Astrocyte (in vitro differentiated cells and primary cell): ENCODE data around the gene CCDC38. TPM values are rescaled to one million over a fixed set of nuclear protein-coding genes. Genes with fewer than 3 reads are reported as not detected.

Experiments
- DNase-seq: peaks from one replicate; pipeline ENCODE4 v3.0.0-alpha.2; 2010; ENCODE audit warnings: low read depth
- FAIRE-seq: peaks from 2 replicates; lab custom pipeline; 2011; peaks lifted over from hg19 to GRCh38; lab: Jason Lieb, UNC
- H2AFZ ChIP-seq: 2 replicates; pipeline ENCODE4 v1.6.0; 2012; ENCODE audit warnings: low read depth, low read length, inconsistent platforms
- H3K27ac ChIP-seq: 2 replicates; pipeline ENCODE4 v1.5.1; 2011; ENCODE audit warnings: low read depth, low read length, inconsistent platforms
- H3K27me3 ChIP-seq: 2 replicates; pipeline ENCODE4 v1.6.0; 2011; ENCODE audit warnings: low read length, inconsistent platforms; ENCODE audit not compliant: insufficient read depth
- H3K36me3 ChIP-seq: 2 replicates; pipeline ENCODE4 v1.5.1; 2011; ENCODE audit warnings: low read length, inconsistent platforms; ENCODE audit not compliant: insufficient read depth
- H3K4me1 ChIP-seq: 2 replicates; pipeline ENCODE4 v1.5.1; 2011; ENCODE audit warnings: low read length, inconsistent platforms; ENCODE audit not compliant: insufficient read depth
- H3K4me2 ChIP-seq: 2 replicates; pipeline ENCODE4 v1.6.0; 2012; ENCODE audit warnings: low read length, inconsistent platforms
- H3K4me3 ChIP-seq: 2 replicates; pipeline ENCODE4 v1.5.1; 2011; ENCODE audit warnings: low read depth, mild to moderate bottlenecking, low read length, inconsistent platforms; ENCODE audit not compliant: insufficient read depth
- H3K79me2 ChIP-seq: 2 replicates; pipeline ENCODE4 v1.6.0; 2012; ENCODE audit warnings: mild to moderate bottlenecking, low read length, inconsistent platforms; ENCODE audit not compliant: insufficient read depth
- H3K9ac ChIP-seq: 2 replicates; pipeline ENCODE4 v1.6.0; 2012; ENCODE audit warnings: mild to moderate bottlenecking, low read length, inconsistent platforms
- H3K9me3 ChIP-seq: 2 replicates; pipeline ENCODE4 v1.5.1; 2012; ENCODE audit warnings: low read depth, mild to moderate bottlenecking, low read length, inconsistent platforms; ENCODE audit not compliant: insufficient read depth
- H4K20me1 ChIP-seq: 2 replicates; pipeline ENCODE4 v1.6.0; 2012; ENCODE audit warnings: low read length, inconsistent platforms; ENCODE audit not compliant: insufficient read depth
- H3K27ac Mint-ChIP-seq: one replicate; pipeline ENCODE4 v1.8.0; 2021; ENCODE audit warnings: mild to moderate bottlenecking, mixed read lengths; ENCODE audit not compliant: unreplicated experiment
- H3K27me3 Mint-ChIP-seq: one replicate; pipeline ENCODE4 v1.8.0; 2021; ENCODE audit warnings: low read depth, mixed read lengths; ENCODE audit not compliant: unreplicated experiment
- H3K36me3 Mint-ChIP-seq: one replicate; pipeline ENCODE4 v1.8.0; 2021; ENCODE audit warnings: low read depth, mixed read lengths; ENCODE audit not compliant: unreplicated experiment
- H3K4me1 Mint-ChIP-seq: one replicate; pipeline ENCODE4 v1.8.0; 2021; ENCODE audit warnings: low read depth, mixed read lengths; ENCODE audit not compliant: unreplicated experiment
- H3K4me3 Mint-ChIP-seq: one replicate; pipeline ENCODE4 v1.8.0; 2021; ENCODE audit warnings: mild to moderate bottlenecking, moderate library complexity, mixed read lengths; ENCODE audit not compliant: unreplicated experiment
- H3K9me3 Mint-ChIP-seq: one replicate; pipeline ENCODE4 v1.8.0; 2021; ENCODE audit warnings: mild to moderate bottlenecking, mixed read lengths; ENCODE audit not compliant: unreplicated experiment
- EZH2 ChIP-seq: IDR thresholded peaks from 2 replicates; pipeline ENCODE4 v1.6.1; 2012; ENCODE audit warnings: mild to moderate bottlenecking, low read length, inconsistent platforms; ENCODE audit not compliant: insufficient read depth
- total RNA-seq: library from RNA; stranded (reverse); gene quantifications from 2 replicates; pipeline ENCODE4 v1.2.1, GENCODE V29; 2021
- TF ChIP-seq, protein P1 (sequence below): IDR thresholded peaks from 2 replicates; pipeline ENCODE4 v1.5.1; 2011; ENCODE audit warnings: low read depth, mild to moderate bottlenecking, inconsistent platforms, low read length, moderate library complexity; ENCODE audit not compliant: insufficient read depth

The CCDC38 gene
- total RNA-seq, 1 donor from 2014 or later, result 0.07 TPM

DNA sequence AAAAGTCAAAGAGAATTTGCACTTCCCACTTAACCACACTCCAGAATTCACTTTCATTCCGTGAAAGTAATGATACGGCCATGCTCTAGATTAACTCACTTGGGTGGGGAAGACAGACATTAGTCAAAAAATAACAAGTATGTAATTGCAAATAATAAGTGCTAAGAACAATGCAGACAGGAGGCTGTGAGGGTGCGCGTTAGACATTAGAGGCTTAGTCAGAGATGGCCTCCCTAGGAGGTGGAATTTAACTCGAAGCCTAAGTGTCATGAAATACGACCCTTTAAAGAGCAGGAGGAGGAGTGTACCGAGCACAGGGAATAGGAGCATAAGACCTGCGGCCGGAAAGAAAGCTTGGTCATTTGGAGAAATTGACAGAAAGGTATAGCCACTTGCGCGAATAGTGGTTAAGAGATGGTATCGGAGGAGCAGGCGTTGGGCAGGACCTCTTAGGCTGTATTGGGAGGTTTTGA lies 83.0 kb downstream of the CCDC38 start:
- TF ChIP-seq, protein P1, sequence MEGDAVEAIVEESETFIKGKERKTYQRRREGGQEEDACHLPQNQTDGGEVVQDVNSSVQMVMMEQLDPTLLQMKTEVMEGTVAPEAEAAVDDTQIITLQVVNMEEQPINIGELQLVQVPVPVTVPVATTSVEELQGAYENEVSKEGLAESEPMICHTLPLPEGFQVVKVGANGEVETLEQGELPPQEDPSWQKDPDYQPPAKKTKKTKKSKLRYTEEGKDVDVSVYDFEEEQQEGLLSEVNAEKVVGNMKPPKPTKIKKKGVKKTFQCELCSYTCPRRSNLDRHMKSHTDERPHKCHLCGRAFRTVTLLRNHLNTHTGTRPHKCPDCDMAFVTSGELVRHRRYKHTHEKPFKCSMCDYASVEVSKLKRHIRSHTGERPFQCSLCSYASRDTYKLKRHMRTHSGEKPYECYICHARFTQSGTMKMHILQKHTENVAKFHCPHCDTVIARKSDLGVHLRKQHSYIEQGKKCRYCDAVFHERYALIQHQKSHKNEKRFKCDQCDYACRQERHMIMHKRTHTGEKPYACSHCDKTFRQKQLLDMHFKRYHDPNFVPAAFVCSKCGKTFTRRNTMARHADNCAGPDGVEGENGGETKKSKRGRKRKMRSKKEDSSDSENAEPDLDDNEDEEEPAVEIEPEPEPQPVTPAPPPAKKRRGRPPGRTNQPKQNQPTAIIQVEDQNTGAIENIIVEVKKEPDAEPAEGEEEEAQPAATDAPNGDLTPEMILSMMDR, result no peak
- no peak for TF ChIP-seq EZH2
- no peak overlapping the region for H3K4me3 Mint-ChIP-seq
- H3K27ac Mint-ChIP-seq, result no peak overlapping the region
- Histone ChIP-seq H3K4me1 (peaks cover 11% of the 10 kb centered on the region), H3K79me2 (peaks cover 56% of the 10 kb centered on the region), H3K27ac (peak overlapping the region; percentile 84), H4K20me1 (peaks cover 23% of the 10 kb centered on the region), H3K9me3 (no peaks in the 10 kb centered on the region), H2AFZ (peak overlapping the region; percentile 88), H3K4me3 (peak overlapping the region; percentile 81), H3K27me3 (no peaks in the 10 kb centered on the region), H3K36me3 (peaks cover 22% of the 10 kb centered on the region), H3K4me2 (peak overlapping the region; percentile 92), H3K9ac (peak overlapping the region; percentile 87)
- DNase-seq, result peak; percentile 38
- H3K4me1 Mint-ChIP-seq, result peaks cover 7% of the 10 kb centered on the region
- no peaks in the 10 kb centered on the region for H3K9me3 Mint-ChIP-seq
- no peaks in the 10 kb centered on the region for H3K27me3 Mint-ChIP-seq
- FAIRE-seq, result no peak
- H3K36me3 Mint-ChIP-seq, result peaks cover 6% of the 10 kb centered on the region

DNA sequence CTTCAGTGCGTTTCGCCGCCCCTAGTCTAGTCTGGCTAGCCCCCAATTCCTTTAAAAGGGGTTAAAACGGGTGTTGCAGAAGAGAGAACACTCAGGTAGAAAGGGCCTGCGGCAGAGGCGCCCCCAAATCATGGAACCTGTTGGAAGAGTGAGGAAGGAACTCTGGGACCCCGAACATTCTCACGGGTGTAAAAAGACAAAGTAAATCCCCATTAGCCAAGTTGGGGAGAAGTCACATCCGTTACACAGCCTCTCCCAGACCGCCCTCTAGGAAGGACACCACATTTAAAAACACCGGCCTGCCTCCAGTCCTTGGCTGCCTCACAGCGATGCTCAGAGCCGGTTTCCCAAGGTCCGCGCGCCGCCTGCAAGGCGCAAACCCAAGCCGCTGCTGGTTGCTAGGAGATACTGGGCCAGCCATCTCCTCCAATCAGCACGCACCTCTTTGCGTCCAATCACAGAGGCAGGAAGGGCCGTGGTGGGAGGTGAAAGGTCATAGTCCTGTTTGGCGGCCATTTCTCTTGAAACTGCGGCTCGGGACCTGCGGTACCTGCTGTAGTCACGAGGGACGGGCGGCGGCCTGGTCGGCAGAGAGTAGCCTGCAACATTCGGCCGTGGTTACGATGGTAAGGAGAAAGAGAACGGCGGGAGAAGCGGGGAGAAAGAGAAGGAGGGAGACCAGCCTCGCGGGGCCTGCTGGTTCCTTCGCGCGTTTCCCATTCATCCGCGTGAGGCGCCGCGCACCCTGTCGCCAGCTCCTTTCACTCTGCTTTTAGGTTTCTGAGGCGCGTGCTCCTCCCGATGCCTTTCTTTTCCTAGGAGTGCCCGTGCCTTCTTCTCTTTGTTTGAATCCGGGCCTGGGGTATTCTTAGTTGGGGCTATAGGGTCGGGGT lies 83.7 kb downstream of the CCDC38 start, which contains the start of gene SNRPF:
SNRPF (plus strand) TSS at position 502 of the 893 bp plus-strand sequence; CDS start at position 624, 122 bp downstream.
- peak within 1 kb of the TSS; percentile 81 for H3K4me3 ChIP-seq
- Mint-ChIP-seq H3K4me3 (no peak within 1 kb of the TSS), H3K27ac (no peak within 1 kb of the TSS), H3K36me3 (peaks cover 6% of the 10 kb centered on the region), H3K4me1 (peaks cover 7% of the 10 kb centered on the region), H3K9me3 (no peaks in the 10 kb centered on the region), H3K27me3 (no peaks in the 10 kb centered on the region)
- H3K36me3 ChIP-seq, result peaks cover 22% of the 10 kb centered on the region
- no peaks in the 10 kb centered on the region for H3K27me3 ChIP-seq
- TF ChIP-seq, protein P1, result no peak
- no peak for TF ChIP-seq EZH2
- H4K20me1 ChIP-seq, result peaks cover 22% of the 10 kb centered on the region
- H3K9me3 ChIP-seq, result no peaks in the 10 kb centered on the region
- FAIRE-seq (no peak), DNase-seq (peak; percentile 92)
- H3K9ac ChIP-seq, result peak within 1 kb of the TSS; percentile 87
- H3K27ac ChIP-seq, result peak within 1 kb of the TSS; percentile 84
- H2AFZ ChIP-seq, result peak within 1 kb of the TSS; percentile 88
- peak within 1 kb of the TSS; percentile 92 for H3K4me2 ChIP-seq
- H3K4me1 ChIP-seq, result peaks cover 11% of the 10 kb centered on the region
- H3K79me2 ChIP-seq, result peaks cover 49% of the 10 kb centered on the region

DNA sequence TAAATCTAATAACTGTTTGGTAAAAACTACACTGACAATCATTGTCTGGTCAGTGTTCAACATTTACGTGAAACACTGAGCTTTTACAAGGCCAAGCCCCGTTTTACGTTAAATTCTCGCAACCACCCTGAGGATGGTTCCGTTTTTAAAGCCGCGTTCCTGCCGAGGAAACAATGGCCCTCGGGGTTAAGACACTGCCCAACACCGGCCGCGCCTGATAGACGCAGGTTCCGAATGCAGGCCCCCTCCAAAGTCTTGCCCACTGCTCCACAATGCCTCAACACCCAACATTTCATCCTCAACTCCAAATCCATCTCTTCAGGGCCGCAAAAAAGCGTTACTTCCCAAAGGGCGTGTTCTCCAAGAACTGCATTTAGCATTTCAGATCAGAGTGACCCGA lies 84.6 kb downstream of the CCDC38 start:
- Histone ChIP-seq H3K27ac (no peak overlapping the region), H3K9ac (peak overlapping the region; percentile 87), H3K27me3 (no peaks in the 10 kb centered on the region), H3K79me2 (peaks cover 40% of the 10 kb centered on the region), H3K4me3 (peak overlapping the region; percentile 81), H4K20me1 (peaks cover 18% of the 10 kb centered on the region), H2AFZ (peak overlapping the region; percentile 79), H3K9me3 (no peaks in the 10 kb centered on the region), H3K36me3 (peaks cover 15% of the 10 kb centered on the region), H3K4me2 (peak overlapping the region; percentile 92), H3K4me1 (peaks cover 11% of the 10 kb centered on the region)
- Mint-ChIP-seq H3K36me3 (peaks cover 6% of the 10 kb centered on the region), H3K4me3 (no peak overlapping the region), H3K27ac (no peak overlapping the region), H3K27me3 (no peaks in the 10 kb centered on the region), H3K4me1 (peaks cover 7% of the 10 kb centered on the region), H3K9me3 (no peaks in the 10 kb centered on the region)
- no peak for FAIRE-seq
- no peak for DNase-seq
- no peak for TF ChIP-seq EZH2
